ENCODE measurements around the gene OR51E2. TPM values are rescaled to one million over a fixed set of nuclear protein-coding genes. Genes with fewer than 3 reads are reported as not detected.

Gene OR51E2, protein sequence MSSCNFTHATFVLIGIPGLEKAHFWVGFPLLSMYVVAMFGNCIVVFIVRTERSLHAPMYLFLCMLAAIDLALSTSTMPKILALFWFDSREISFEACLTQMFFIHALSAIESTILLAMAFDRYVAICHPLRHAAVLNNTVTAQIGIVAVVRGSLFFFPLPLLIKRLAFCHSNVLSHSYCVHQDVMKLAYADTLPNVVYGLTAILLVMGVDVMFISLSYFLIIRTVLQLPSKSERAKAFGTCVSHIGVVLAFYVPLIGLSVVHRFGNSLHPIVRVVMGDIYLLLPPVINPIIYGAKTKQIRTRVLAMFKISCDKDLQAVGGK
- total RNA-seq: 0.59 and 1.8 TPM in 2 replicates

DNA sequence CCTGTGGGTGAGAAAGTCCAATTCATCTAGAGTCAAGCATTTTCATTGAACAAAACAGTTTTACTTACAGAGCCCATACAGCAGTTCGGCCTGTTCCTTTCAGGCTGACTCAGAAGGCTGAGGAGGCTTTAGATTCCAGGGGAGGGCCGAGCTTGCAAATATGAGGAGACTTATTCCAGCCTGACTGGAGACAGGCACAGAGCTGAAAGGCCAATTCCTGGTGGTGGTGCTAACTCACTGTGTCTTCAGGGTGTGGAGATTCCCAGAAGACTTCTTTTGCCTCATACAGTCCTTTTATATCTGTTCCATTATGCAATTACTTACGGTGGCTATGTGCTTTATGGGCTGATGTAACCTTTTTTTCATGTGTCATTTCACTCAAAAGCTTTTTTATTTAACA, at the start of gene OR51E2:
Gene OR51E2 (minus strand): TSS at position 269 of the 400 bp plus-strand sequence. CDS start 15,142 bp downstream, outside the sequence.

DNA sequence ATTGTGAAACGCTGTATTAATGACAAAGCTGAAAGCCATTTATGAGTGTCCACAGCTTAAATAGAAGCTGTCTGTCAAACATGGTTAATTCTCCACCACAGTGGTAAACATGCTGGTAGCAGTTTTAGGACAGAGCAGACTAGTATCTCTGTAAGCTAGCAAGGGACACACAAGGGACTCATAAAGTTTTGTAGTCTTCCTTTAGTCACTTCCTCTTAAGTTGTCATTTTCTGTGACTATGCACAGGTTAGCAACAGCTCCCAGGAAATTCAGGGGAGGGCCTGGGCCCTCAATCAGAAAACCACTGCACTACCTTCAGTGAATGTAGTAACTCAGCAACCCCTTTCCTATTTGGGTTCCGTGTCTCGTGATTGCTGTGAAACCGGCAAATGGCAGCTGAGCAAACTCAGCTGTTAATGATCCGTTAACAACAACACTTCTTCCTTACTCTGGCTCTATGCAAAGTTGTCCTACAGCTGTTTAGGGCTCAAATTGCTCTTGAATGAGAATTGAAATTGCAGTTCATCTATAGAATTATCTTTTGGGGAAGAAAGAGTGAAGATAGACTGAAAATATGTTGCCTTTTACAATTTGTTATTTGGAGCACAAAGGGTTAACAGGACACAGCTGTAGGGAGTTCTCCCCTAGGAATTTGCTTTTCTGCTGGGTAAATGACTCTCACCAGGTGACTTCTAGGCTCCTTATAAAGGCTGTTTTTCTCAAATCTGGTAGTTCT, 6.6 kb upstream of the OR51E2 start, which contains the start of gene MMP26:
Gene MMP26 (plus strand): TSS at position 731 of the 736 bp plus-strand sequence.

DNA sequence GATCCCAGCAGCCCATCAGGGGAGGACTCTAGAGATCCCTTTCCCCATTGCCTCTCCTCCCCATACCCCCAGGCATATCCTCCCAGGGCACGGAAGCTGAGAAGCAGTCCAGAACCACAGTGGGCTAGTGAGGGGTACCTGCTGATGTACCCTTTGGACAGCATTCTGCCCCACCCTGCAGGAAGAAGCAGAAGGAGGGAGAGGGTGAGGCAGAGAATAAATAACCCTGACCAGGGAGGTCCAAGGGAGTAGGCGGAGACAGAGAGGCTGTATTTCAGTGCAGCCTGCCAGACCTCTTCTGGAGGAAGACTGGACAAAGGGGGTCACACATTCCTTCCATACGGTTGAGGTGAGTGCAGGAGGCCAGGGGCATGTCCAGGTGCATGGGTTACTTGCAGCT, 54.0 kb downstream of the OR51E2 start, which contains the start of gene OR51E1:
Gene OR51E1 (plus strand): TSS at position 301 of the 400 bp plus-strand sequence. CDS start 8,545 bp downstream, outside the sequence.

DNA sequence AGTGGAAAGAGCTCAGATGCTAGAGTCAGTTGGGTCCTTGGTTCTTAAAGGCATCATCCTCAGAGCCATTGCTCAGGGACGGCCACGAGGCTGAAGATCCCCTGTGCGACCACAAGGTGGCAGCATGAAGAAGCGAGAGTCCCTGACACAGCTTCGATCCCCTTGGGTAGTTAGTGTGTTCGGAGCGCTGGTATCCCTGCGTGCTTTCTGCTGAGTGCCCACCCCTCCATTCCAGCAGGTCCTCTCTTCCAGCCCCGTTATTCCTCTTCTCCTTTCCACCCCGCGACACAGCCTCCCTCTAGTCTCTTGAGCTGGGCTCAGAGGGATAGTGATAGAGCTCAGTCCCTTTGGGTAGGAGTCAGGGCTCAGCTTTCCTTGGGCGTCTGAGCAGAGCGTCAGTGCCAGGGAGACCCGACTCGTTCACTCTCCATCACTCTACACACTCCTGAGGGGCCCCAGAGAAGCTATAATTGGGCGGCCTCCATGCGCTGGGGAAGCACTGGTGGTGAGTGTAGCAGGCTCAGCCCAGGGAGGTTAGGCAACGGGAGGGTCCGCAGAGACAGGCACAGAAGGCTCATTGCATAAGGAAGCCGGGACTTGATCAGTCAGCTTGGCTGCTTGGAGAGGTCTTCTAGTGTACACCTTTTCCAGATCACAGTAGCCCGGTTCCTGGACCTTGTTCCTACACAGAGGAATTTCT, 60.5 kb downstream of the OR51E2 start, which contains the start of gene OR51D1:
Gene OR51D1 (plus strand): TSS at position 516 of the 700 bp plus-strand sequence. CDS start 2,314 bp downstream, outside the sequence.

Other genes starting within 250 kb of the OR51E2 start
- not detected in 2 replicates for gene OR52K2, start 248.6 kb downstream of the OR51E2 start, total RNA-seq
- not detected in 2 replicates for gene OR52K1, start 215.2 kb downstream of the OR51E2 start, total RNA-seq
- not detected in 2 replicates for gene OR52M1, start 152.7 kb downstream of the OR51E2 start, total RNA-seq
- not detected in 2 replicates for gene OR52I2, start 116.1 kb downstream of the OR51E2 start, total RNA-seq
- not detected in 2 replicates for gene OR52I1, start 103.8 kb downstream of the OR51E2 start, total RNA-seq
- 10.2 and 11.9 TPM in 2 replicates for gene TRIM68, start 89.6 kb downstream of the OR51E2 start, total RNA-seq
- gene OR51D1, start 60.4 kb downstream of the OR51E2 start, total RNA-seq: not detected in 2 replicates
- under 0.01 TPM in 1 of 2 replicates, not detected in the other for gene OR51E1, start 53.9 kb downstream of the OR51E2 start, total RNA-seq
- gene MMP26, start 6.9 kb upstream of the OR51E2 start, total RNA-seq: not detected in 2 replicates
- gene OR51F1, start 72.1 kb upstream of the OR51E2 start, total RNA-seq: not detected in 2 replicates
- not detected in 2 replicates for gene OR52R1, start 106.5 kb upstream of the OR51E2 start, total RNA-seq
- not detected in 2 replicates for gene OR51F2, start 123.5 kb upstream of the OR51E2 start, total RNA-seq
- not detected in 2 replicates for gene OR51S1, start 151.4 kb upstream of the OR51E2 start, total RNA-seq
- gene OR51T1, start 184.0 kb upstream of the OR51E2 start, total RNA-seq: not detected in 2 replicates
- not detected in 2 replicates for gene OR51A7, start 205.9 kb upstream of the OR51E2 start, total RNA-seq
- gene OR51G2, start 221.5 kb upstream of the OR51E2 start, total RNA-seq: not detected in 2 replicates
- gene OR51G1, start 226.5 kb upstream of the OR51E2 start, total RNA-seq: not detected in 2 replicates
- not detected in 2 replicates for gene OR51A4, start 249.8 kb upstream of the OR51E2 start, total RNA-seq